H9 (cell line): ENCODE measurements around the gene GRAP2. TPM values are rescaled to one million over a fixed set of nuclear protein-coding genes. Genes with fewer than 3 reads are reported as not detected.

Experiments used
- DNase-seq: peaks from one replicate; pipeline ENCODE4 v3.0.0-alpha.2; 2017
- H2AFZ ChIP-seq: one replicate; pipeline ENCODE4 v1.6.1; 2013; ENCODE audit warnings: mild to moderate bottlenecking, low read length, control low read depth, moderate library complexity
- H2AK5ac ChIP-seq: 2 replicates; pipeline ENCODE4 v1.6.1; 2013; ENCODE audit warnings: low read length, control low read depth, mixed read lengths; ENCODE audit not compliant: insufficient read length
- H2BK120ac ChIP-seq: one replicate; pipeline ENCODE4 v1.6.1; 2013; ENCODE audit warnings: low read depth, mild to moderate bottlenecking, low read length, control low read depth, inconsistent platforms; ENCODE audit not compliant: poor library complexity, severe bottlenecking
- H2BK12ac ChIP-seq: 2 replicates; pipeline ENCODE4 v1.6.1; 2013; ENCODE audit warnings: low read length, control low read depth, mixed read lengths, low read depth; ENCODE audit not compliant: insufficient read length
- H2BK15ac ChIP-seq: 2 replicates; pipeline ENCODE4 v1.6.1; 2013; ENCODE audit warnings: low read depth, low read length, control low read depth
- H2BK20ac ChIP-seq: one replicate; pipeline ENCODE4 v1.6.1; 2013; ENCODE audit warnings: low read depth, mild to moderate bottlenecking, low read length, control low read depth, inconsistent platforms; ENCODE audit not compliant: poor library complexity, severe bottlenecking
- H2BK5ac ChIP-seq: 2 replicates; pipeline ENCODE4 v1.6.1; 2013; ENCODE audit warnings: low read length, control low read depth, mixed read lengths; ENCODE audit not compliant: insufficient read length
- H3K14ac ChIP-seq: 2 replicates; pipeline ENCODE4 v1.6.1; 2013; ENCODE audit warnings: low read length, control low read depth; ENCODE audit not compliant: insufficient read depth
- H3K18ac ChIP-seq: 2 replicates; pipeline ENCODE4 v1.6.1; 2013; ENCODE audit warnings: low read depth, mild to moderate bottlenecking, mixed read lengths, low read length, control low read depth; ENCODE audit not compliant: insufficient read length
- H3K23ac ChIP-seq: 2 replicates; pipeline ENCODE4 v1.6.1; 2013; ENCODE audit warnings: low read length, control low read depth, mixed read lengths, low read depth; ENCODE audit not compliant: insufficient read length
- H3K23me2 ChIP-seq: 2 replicates; pipeline ENCODE4 v1.6.1; 2013; ENCODE audit warnings: low read depth, mild to moderate bottlenecking, mixed read lengths, low read length, control low read depth; ENCODE audit not compliant: insufficient read length, poor library complexity, severe bottlenecking
- H3K27ac ChIP-seq: 2 replicates; pipeline ENCODE4 v1.5.1; 2013; ENCODE audit warnings: low read length, control low read depth, mixed read lengths, low read depth; ENCODE audit not compliant: insufficient read length
- H3K27me3 ChIP-seq: 2 replicates; pipeline ENCODE4 v1.6.1; 2013; ENCODE audit warnings: low read length, control low read depth, inconsistent platforms; ENCODE audit not compliant: insufficient read depth
- H3K4ac ChIP-seq: 2 replicates; pipeline ENCODE4 v1.6.1; 2013; ENCODE audit warnings: low read depth, mild to moderate bottlenecking, control low read depth, inconsistent platforms, low read length, moderate library complexity
- H3K4me1 ChIP-seq: 2 replicates; pipeline ENCODE4 v1.6.1; 2013; ENCODE audit warnings: low read length, control low read depth, inconsistent platforms; ENCODE audit not compliant: insufficient read depth
- H3K4me2 ChIP-seq: 2 replicates; pipeline ENCODE4 v1.6.1; 2013; ENCODE audit warnings: low read length, control low read depth, mixed read lengths; ENCODE audit not compliant: insufficient read length, insufficient read depth
- H3K56ac ChIP-seq: 2 replicates; pipeline ENCODE4 v1.6.1; 2013; ENCODE audit warnings: low read depth, mild to moderate bottlenecking, mixed read lengths, low read length, control low read depth; ENCODE audit not compliant: insufficient read length
- H3K79me1 ChIP-seq: 2 replicates; pipeline ENCODE4 v1.6.1; 2013; ENCODE audit warnings: low read depth, mild to moderate bottlenecking, moderate library complexity, low read length, control low read depth, inconsistent platforms; ENCODE audit not compliant: insufficient read depth, poor library complexity, severe bottlenecking
- H3K79me2 ChIP-seq: 2 replicates; pipeline ENCODE4 v1.6.1; 2013; ENCODE audit warnings: low read length, control low read depth, inconsistent platforms; ENCODE audit not compliant: insufficient read depth
- H3K9ac ChIP-seq: 2 replicates; pipeline ENCODE4 v1.6.1; 2013; ENCODE audit warnings: low read length, control low read depth, mixed read lengths; ENCODE audit not compliant: insufficient read length; ENCODE audit errors: extremely low read depth
- H3K9me3 ChIP-seq: one replicate; pipeline ENCODE4 v1.6.1; 2013; ENCODE audit warnings: low read depth, low read length, inconsistent platforms; ENCODE audit not compliant: control insufficient read depth
- H3T11ph ChIP-seq: one replicate; pipeline ENCODE4 v1.6.1; 2013; ENCODE audit warnings: mild to moderate bottlenecking, low read length, control low read depth, inconsistent platforms
- H4K20me1 ChIP-seq: one replicate; pipeline ENCODE4 v1.6.1; 2013; ENCODE audit not compliant: control insufficient read depth, insufficient read length, insufficient read depth
- H4K5ac ChIP-seq: 2 replicates; pipeline ENCODE4 v1.6.1; 2013; ENCODE audit warnings: low read depth, mild to moderate bottlenecking, mixed read lengths, low read length, control low read depth; ENCODE audit not compliant: insufficient read length
- H4K8ac ChIP-seq: replicated peaks from 2 replicates; pipeline ENCODE4 v1.6.1; 2013; ENCODE audit warnings: low read length, control low read depth, mixed read lengths, low read depth; ENCODE audit not compliant: insufficient read length
- H4K91ac ChIP-seq: 2 replicates; pipeline ENCODE4 v1.6.1; 2013; ENCODE audit warnings: low read depth, mild to moderate bottlenecking, moderate library complexity, mixed read lengths, low read length, control low read depth; ENCODE audit not compliant: insufficient read length
- H3K27ac Mint-ChIP-seq, 3 experiments: 2 replicates in 2 of 3; 3 replicates in 1 of 3; pipeline ENCODE4 v1.8.0; 2020 to 2021; ENCODE audit warnings: mixed read lengths in 3 of 3, mild to moderate bottlenecking in 1 of 3, moderate library complexity in 1 of 3
- H3K27me3 Mint-ChIP-seq: 2 replicates; pipeline ENCODE4 v1.8.0; 2021; ENCODE audit warnings: low read depth, mild to moderate bottlenecking, moderate library complexity, mixed read lengths
- H3K36me3 Mint-ChIP-seq, 3 experiments: 2 replicates in 2 of 3; 3 replicates in 1 of 3; pipeline ENCODE4 v1.8.0; 2020 to 2021; ENCODE audit warnings: low read depth in 3 of 3, mixed read lengths in 3 of 3; ENCODE audit not compliant: insufficient read depth in 1 of 3
- H3K4me1 Mint-ChIP-seq, 2 experiments: 2 replicates each; pipeline ENCODE4 v1.8.0; 2020; ENCODE audit warnings: mixed read lengths in 2 of 2
- H3K4me3 Mint-ChIP-seq, 2 experiments: 2 replicates in 1 of 2; 3 replicates in 1 of 2; pipeline ENCODE4 v1.8.0; 2020 to 2021; ENCODE audit warnings: mild to moderate bottlenecking in 2 of 2, mixed read lengths in 2 of 2, moderate library complexity in 1 of 2
- H3K9me3 Mint-ChIP-seq, 2 experiments: 2 replicates in 1 of 2; 3 replicates in 1 of 2; pipeline ENCODE4 v1.8.0; 2020; ENCODE audit warnings: mild to moderate bottlenecking in 2 of 2, mixed read lengths in 2 of 2, moderate library complexity in 1 of 2
- CTCF ChIP-seq: fragments of 200-600 bp; sonication (generic); conservative IDR thresholded peaks from 3 replicates; pipeline ENCODE4 v1.8.0; 2021; ENCODE audit warnings: antibody characterized with exemption, mild to moderate bottlenecking
- whole genome bisulfite sequencing: extraction: QIAGEN DNeasy Blood & Tissue Kit; methylation state at CpG from one replicate; pipeline ENCODE4 v1.1.7; 2013; ENCODE audit warnings: missing lambda C conversion rate, low lambda C conversion rate, mixed read lengths; ENCODE audit not compliant: insufficient read length; ENCODE audit errors: extremely low coverage; 5-methylcytosine and 5-hydroxymethylcytosine counted together
- total RNA-seq: library from RNA; stranded (reverse); gene quantifications from 2 replicates; pipeline ENCODE4 v1.2.1, GENCODE V29; 2021

The GRAP2 gene
- total RNA-seq, 1 experiment from 2014 or later, result not detected

GRCh38 chr22:39927544-39927943 lies 26.7 kb downstream of the GRAP2 start:
- H3K9me3 Mint-ChIP-seq, result no peaks in the 10 kb centered on the region
- H3K4me3 Mint-ChIP-seq, result no peak overlapping the region
- no peaks in the 10 kb centered on the region; the same call in 1 of the 2 replicates for H3K4me1 ChIP-seq
- no peak overlapping the region for H2BK12ac ChIP-seq
- no peak overlapping the region for H4K5ac ChIP-seq
- TF ChIP-seq CTCF, result peak; percentile 70
- H4K8ac ChIP-seq, result no peak overlapping the region
- no peak overlapping the region for H4K91ac ChIP-seq
- H3K23ac ChIP-seq, result no peak overlapping the region
- H3K9ac ChIP-seq, result no peak overlapping the region
- H3K9me3 ChIP-seq, result no peaks in the 10 kb centered on the region
- no peak overlapping the region for H2AFZ ChIP-seq
- H3K79me1 ChIP-seq, result no peaks in the 10 kb centered on the region
- H3K27me3 Mint-ChIP-seq, result peaks cover 8% of the 10 kb centered on the region
- no peaks in the 10 kb centered on the region for H3K79me2 ChIP-seq
- peaks cover 10 to 11% of the 10 kb centered on the region in 2 experiments; a peak in 3 of 4 replicates for H3K4me1 Mint-ChIP-seq
- no peak overlapping the region for H3K4me2 ChIP-seq
- H3K4ac ChIP-seq, result no peak overlapping the region
- H3T11ph ChIP-seq, result no peak overlapping the region
- H3K36me3 Mint-ChIP-seq, result no peaks in the 10 kb centered on the region
- H2BK5ac ChIP-seq, result no peak overlapping the region
- no peak overlapping the region for H2AK5ac ChIP-seq
- no peak overlapping the region for H2BK120ac ChIP-seq
- H3K27me3 ChIP-seq, result no peaks in the 10 kb centered on the region
- H4K20me1 ChIP-seq, result no peaks in the 10 kb centered on the region
- WGBS, result no CpG with 5 or more reads among the region's 7 CpGs
- H3K56ac ChIP-seq, result no peak overlapping the region
- H3K27ac Mint-ChIP-seq, result no peak overlapping the region
- no peak overlapping the region for H3K27ac ChIP-seq
- no peak overlapping the region for H3K18ac ChIP-seq
- peak; percentile 57 for DNase-seq
- no peak overlapping the region for H2BK20ac ChIP-seq
- no peaks in the 10 kb centered on the region for H3K23me2 ChIP-seq
- H3K14ac ChIP-seq, result no peak overlapping the region
- H2BK15ac ChIP-seq, result no peak overlapping the region
